Breast epithelium (tissue), 4 donors: Measurements from ENCODE around the gene SLC6A8. TPM values are rescaled to one million over a fixed set of nuclear protein-coding genes. Genes with fewer than 3 reads are reported as not detected.
A peak's percentile ranks its signal among the peaks of the same experiment; 100 is the strongest.
"Not testable (repeated sequence)": the region's sequence is repeated elsewhere in the genome, so short reads cannot be mapped to it uniquely, and the experiment has no call there.

Experiments used
- DNase-seq, 2 donors: peaks; one replicate each; pipeline ENCODE4 v3.0.0-alpha.2; 2019; ENCODE audit warnings: low spot score in 2 of 2
- H3K27ac ChIP-seq, 2 donors: fragments of 200-600 bp; sonication (generic) in 1 of 2; one replicate each; pipeline ENCODE4 v1.5.1; 2016 to 2019; ENCODE audit warnings: mild to moderate bottlenecking in 1 of 2
- H3K27me3 ChIP-seq, 2 donors: fragments of 200-600 bp; sonication (generic) in 1 of 2; one replicate each; pipeline versions ENCODE4 v1.5.1 to v1.6.0; 2017 to 2019; ENCODE audit warnings: control low read depth in 1 of 2, mild to moderate bottlenecking in 1 of 2
- H3K36me3 ChIP-seq: fragments of 200-600 bp; one replicate; pipeline ENCODE4 v1.5.1; 2019
- H3K4me1 ChIP-seq, 2 donors: fragments of 200-600 bp; sonication (generic); one replicate each; pipeline ENCODE4 v1.5.1; 2016 to 2019; ENCODE audit warnings: control low read depth in 1 of 2
- H3K4me3 ChIP-seq, 3 donors: fragments of 200-600 bp; sonication (generic); 1 replicate in 2 of 3; 2 replicates in 1 of 3; pipeline ENCODE4 v1.5.1; 2016 to 2019; ENCODE audit warnings: mild to moderate bottlenecking in 3 of 3, moderate library complexity in 2 of 3
- H3K9me3 ChIP-seq, 2 donors: fragments of 200-600 bp; sonication (generic) in 1 of 2; one replicate each; pipeline ENCODE4 v1.5.1; 2016 to 2019; ENCODE audit warnings: control low read depth in 1 of 2
- POLR2A ChIP-seq: fragments of 450-650 bp; IDR thresholded peaks from one replicate; pipeline ENCODE4 v1.6.1; 2016; ENCODE audit warnings: antibody characterized with exemption, mild to moderate bottlenecking, moderate library complexity
- POLR2AphosphoS5 ChIP-seq, 3 donors: sonication (generic); formaldehyde crosslinking; IDR thresholded peaks; one replicate each; pipeline ENCODE4 v1.6.1; 2017; ENCODE audit warnings: antibody characterized with exemption in 3 of 3
- intact Hi-C: fragments of 100-400 bp; cut with DNase I; formaldehyde crosslinking; loops from one replicate; pipeline ENCODE4 v1.15.1; 2023; ENCODE audit warnings: low total_unique reads
- total RNA-seq, 3 donors: library from RNA; depleted of rRNA; stranded (reverse); fragments of >200 nt; gene quantifications; one replicate each; pipeline ENCODE4 v1.1.0, GENCODE V29; 2016
- TF ChIP-seq, protein P1 (sequence below), 3 donors: fragments of 450-650 bp; IDR thresholded peaks; one replicate each; pipeline ENCODE4 v1.5.1; 2016 to 2017; ENCODE audit warnings: antibody characterized with exemption in 3 of 3, mild to moderate bottlenecking in 3 of 3, moderate library complexity in 3 of 3

The SLC6A8 gene
- total RNA-seq, 3 donors from 2014 or later: 7.6 to 40.8 (median 18.4) TPM

DNA sequence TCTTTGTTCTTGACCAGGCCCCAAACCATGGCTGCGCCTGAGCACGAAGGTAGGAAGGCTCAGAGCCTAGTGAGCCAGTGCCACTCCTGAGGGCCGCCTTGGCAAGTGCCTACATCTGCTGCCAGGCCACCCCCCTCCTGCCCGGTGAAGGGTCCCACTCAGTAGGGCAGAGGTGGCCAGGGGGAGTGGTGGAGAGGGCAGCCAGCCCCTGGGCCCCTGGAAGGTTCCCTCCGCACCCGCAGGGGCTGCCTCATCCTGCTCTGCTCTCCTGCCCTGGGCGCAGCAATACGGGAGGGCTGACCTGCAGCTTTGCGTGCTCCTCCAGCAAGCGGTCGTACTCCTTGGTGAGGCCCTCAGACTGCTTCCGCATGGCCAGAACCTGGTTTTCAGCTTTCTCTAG lies 14.0 kb downstream of the SLC6A8 start:
- H3K9me3 ChIP-seq: no peaks in the 10 kb centered on the region
- H3K4me1 ChIP-seq: no peaks in the 10 kb centered on the region
- intact Hi-C loops: no loop called here
- H3K27me3 ChIP-seq: peaks cover 3 to 23% of the 10 kb centered on the region in 2 donors
- H3K36me3 ChIP-seq: no peaks in the 10 kb centered on the region
- H3K27ac ChIP-seq: no peak overlapping the region
- no peak overlapping the region for H3K4me3 ChIP-seq
- TF ChIP-seq, protein P1, sequence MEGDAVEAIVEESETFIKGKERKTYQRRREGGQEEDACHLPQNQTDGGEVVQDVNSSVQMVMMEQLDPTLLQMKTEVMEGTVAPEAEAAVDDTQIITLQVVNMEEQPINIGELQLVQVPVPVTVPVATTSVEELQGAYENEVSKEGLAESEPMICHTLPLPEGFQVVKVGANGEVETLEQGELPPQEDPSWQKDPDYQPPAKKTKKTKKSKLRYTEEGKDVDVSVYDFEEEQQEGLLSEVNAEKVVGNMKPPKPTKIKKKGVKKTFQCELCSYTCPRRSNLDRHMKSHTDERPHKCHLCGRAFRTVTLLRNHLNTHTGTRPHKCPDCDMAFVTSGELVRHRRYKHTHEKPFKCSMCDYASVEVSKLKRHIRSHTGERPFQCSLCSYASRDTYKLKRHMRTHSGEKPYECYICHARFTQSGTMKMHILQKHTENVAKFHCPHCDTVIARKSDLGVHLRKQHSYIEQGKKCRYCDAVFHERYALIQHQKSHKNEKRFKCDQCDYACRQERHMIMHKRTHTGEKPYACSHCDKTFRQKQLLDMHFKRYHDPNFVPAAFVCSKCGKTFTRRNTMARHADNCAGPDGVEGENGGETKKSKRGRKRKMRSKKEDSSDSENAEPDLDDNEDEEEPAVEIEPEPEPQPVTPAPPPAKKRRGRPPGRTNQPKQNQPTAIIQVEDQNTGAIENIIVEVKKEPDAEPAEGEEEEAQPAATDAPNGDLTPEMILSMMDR (IDR thresholded peaks at IDR 0.05): no peak
- TF ChIP-seq POLR2A (no peak), POLR2AphosphoS5 (IDR thresholded peaks at IDR 0.05) (no peak)
- no peak for DNase-seq

DNA sequence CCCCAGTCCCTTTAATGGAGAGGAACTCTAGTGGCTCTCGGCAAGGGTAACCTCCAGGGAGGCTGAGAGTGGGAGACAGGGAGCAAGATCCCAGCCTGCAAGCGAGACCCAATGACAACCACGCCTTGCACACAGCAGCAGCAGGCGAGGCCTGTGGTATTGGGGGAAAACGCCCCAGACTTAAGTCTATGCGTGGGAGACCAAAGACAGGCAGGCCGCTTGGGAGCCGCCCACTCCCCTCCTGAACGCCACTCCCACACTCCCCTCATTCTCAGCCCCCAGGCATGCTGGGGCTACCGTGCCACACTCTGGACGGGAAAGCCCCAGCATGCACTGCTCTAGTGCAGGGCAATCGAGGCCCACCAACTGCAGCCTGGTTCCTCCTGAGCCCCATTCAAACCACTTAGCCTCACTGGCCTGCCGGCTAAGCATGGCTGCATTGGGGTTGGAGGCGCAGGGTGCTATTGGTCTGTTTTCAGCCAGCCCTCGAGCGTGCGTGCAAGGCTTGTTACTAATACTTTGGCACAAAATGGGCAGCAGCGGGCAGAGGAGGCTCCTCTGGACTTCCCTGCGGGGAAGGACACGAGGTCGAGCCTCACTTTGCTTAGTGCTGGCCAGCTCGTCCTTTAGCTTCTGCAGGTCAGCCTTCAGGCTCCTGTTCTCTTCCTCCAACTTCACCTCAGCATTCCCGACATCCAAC lies 14.8 kb downstream of the SLC6A8 start:
- DNase-seq: no peak
- H3K36me3 ChIP-seq: no peaks in the 10 kb centered on the region
- intact Hi-C loops: no loop called here
- peaks cover 3 to 23% of the 10 kb centered on the region in 2 donors for H3K27me3 ChIP-seq
- no peaks in the 10 kb centered on the region for H3K4me1 ChIP-seq
- TF ChIP-seq, protein P1 (IDR thresholded peaks at IDR 0.05): no peak
- no peak for TF ChIP-seq POLR2AphosphoS5 (IDR thresholded peaks at IDR 0.05)
- TF ChIP-seq POLR2A: no peak
- peak overlapping the region in 1 of 2 donors; percentile 38 for H3K27ac ChIP-seq
- H3K9me3 ChIP-seq: no peaks in the 10 kb centered on the region
- H3K4me3 ChIP-seq: no peak overlapping the region

DNA sequence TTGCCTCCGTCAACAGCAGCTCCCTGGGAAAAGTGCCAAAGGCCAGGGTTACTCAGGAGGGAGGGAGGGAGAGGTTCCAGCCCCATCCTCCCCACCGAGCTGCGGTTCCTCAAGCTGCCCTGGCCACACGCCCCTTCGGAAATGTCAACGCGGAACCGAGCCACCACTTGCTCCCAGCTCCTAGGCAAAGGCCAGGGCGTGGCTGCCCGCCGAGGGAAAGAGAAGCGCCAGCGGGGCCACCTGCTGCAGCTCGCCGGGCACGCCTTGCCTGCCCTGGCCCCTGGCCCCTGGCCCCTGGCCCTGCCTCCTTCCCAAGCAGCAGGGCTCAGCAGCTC lies 15.3 kb downstream of the SLC6A8 start:
- DNase-seq: peak in 1 of 2 donors; percentile 65
- Histone ChIP-seq H3K4me3 (no peak overlapping the region), H3K9me3 (no peaks in the 10 kb centered on the region), H3K27me3 (peaks cover 3 to 24% of the 10 kb centered on the region in 2 donors), H3K36me3 (no peaks in the 10 kb centered on the region), H3K27ac (peak overlapping the region in 1 of 2 donors; percentile 38), H3K4me1 (no peaks in the 10 kb centered on the region)
- TF ChIP-seq POLR2A (no peak), POLR2AphosphoS5 (IDR thresholded peaks at IDR 0.05) (no peak)
- TF ChIP-seq, protein P1 (IDR thresholded peaks at IDR 0.05): no peak
- intact Hi-C loops: no loop called here

DNA sequence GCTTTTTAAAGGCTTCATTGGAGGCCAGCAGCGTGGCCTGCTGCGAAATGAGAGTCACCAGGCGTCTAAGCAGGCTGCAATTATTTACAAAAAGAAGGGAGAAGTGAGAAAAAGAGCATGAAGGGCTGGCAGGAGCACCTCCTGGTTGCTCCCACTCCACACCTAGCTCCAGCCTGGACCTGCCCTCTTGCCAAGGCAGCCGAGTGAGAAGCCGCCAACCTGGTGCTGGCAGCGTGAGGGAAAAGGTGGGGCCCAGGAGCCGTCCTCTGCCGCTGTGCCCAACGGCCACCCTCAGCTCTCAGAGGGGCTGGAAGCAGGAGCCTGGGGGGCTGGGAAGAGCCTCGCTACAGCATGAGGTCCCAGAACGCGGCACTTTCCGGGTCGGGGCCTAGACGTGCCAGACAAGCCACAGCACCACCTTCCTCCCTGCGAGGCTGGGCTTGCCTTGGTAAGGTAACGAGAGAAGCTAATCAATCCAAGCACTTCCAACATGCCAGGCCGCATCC lies 16.3 kb downstream of the SLC6A8 start:
- no peaks in the 10 kb centered on the region for H3K4me1 ChIP-seq
- H3K27me3 ChIP-seq: peaks cover 3 to 23% of the 10 kb centered on the region in 2 donors
- no peak for TF ChIP-seq POLR2A
- no peaks in the 10 kb centered on the region for H3K36me3 ChIP-seq
- intact Hi-C loops: no loop called here
- DNase-seq: no peak
- H3K9me3 ChIP-seq: no peaks in the 10 kb centered on the region
- peak overlapping the region in 1 of 2 donors; percentile 19 for H3K27ac ChIP-seq
- no peak overlapping the region for H3K4me3 ChIP-seq

DNA sequence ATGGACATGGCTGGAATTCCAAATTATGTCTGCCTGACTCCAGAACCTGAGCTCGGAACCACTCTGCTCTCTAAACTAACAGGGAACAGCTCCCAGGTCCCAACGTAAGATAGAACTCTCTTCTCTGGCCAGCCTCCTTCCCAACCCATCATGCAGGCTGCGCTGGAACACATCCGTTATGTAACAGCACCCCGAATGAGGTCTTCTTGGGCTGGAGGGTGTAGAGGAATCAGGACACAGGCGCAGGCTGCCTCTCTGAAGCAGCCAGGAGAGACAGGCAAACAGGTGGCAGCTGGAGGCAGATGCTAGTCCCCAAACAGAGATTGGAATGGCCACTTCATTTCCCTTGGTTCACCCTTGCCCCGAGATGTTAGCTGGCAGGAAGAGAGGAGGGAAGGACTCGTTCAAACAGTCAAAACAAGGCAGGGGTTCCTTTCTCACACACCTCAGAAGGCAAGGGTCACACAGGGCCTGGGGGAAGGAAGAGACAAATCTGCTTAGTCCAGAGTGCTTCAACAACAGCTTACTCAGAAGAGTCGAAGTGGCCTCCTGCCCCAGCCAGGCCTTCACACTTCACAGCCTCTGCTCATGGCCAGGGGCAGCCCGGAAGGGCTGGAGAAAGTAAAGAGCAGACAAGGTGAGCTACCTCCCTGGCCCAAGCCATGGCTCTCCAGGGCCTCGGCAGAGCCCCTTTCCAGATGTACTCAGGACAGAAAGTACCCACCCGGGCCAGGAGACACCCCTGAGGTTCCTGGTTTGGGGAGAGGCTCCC lies 17.1 kb downstream of the SLC6A8 start:
- H3K36me3 ChIP-seq, H3K4me1 ChIP-seq, DNase-seq, intact Hi-C loops, H3K9me3 ChIP-seq, H3K4me3 ChIP-seq: not testable (repeated sequence)
- H3K27ac ChIP-seq: peak overlapping the region in 1 of 2 donors; percentile 19
- H3K27me3 ChIP-seq: peaks cover 3 to 23% of the 10 kb centered on the region in 2 donors

DNA sequence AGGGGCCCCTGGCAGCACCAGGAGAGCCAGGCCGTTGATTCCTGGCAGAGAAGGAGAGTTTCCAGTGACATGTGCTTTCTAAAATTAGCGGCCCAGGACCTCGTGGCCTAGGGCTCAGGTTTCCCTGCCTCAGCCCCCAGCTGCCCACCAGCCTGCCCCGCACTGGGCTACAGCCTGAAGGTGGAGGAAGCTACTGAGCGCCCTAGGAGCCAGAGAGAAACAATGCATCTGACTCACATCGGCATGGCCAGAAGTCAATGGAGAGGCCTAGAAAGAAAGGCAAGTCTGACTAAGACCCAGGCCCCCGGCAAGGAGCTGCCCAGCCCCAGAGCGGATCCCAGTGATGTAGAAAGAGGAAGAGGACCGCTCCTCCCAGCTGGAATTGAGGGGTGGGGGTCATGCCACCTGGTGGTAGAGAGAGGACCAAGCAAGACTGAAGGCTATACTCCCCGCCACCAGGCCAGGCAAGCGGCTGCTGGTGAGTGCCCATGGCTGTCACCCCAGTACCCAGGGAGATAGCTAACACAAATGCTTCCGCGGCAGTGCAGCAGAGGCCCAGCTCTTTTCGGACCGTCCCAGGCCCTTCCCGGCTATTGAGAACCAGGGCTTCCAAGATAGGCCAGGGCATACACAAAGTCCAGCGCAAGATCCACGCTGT lies 17.8 kb downstream of the SLC6A8 start:
- H3K4me1 ChIP-seq, H3K27ac ChIP-seq, H3K9me3 ChIP-seq, H3K4me3 ChIP-seq, intact Hi-C loops, H3K36me3 ChIP-seq, DNase-seq: not testable (repeated sequence)
- peaks cover 3 to 21% of the 10 kb centered on the region in 2 donors for H3K27me3 ChIP-seq
